Liver (tissue), 9 donors: ENCODE measurements around the gene ZXDB. TPM values are rescaled to one million over a fixed set of nuclear protein-coding genes. Genes with fewer than 3 reads are reported as not detected.
"Not testable (repeated sequence)": the region's sequence is repeated elsewhere in the genome, so short reads cannot be mapped to it uniquely, and the experiment has no call there.

ENCODE experiments used
- DNase-seq: peaks from one replicate; pipeline ENCODE4 v3.0.0-alpha.2; 2017; ENCODE audit warnings: low spot score
- H3K27ac ChIP-seq, 2 donors: one replicate each; pipeline ENCODE4 v1.7.0; 2013; ENCODE audit warnings: inconsistent platforms in 2 of 2, low read length in 2 of 2, control low read depth in 1 of 2, low read depth in 1 of 2, mild to moderate bottlenecking in 1 of 2
- H3K27me3 ChIP-seq, 4 donors: one replicate each; pipeline versions ENCODE4 v1.6.1 to v1.7.0; 2013; ENCODE audit warnings: low read length in 3 of 4, inconsistent platforms in 1 of 4, mild to moderate bottlenecking in 1 of 4, moderate library complexity in 1 of 4; ENCODE audit not compliant: control insufficient read depth in 4 of 4, insufficient read depth in 4 of 4
- H3K36me3 ChIP-seq, 4 donors: one replicate each; pipeline versions ENCODE4 v1.6.1 to v1.7.0; 2013; ENCODE audit warnings: low read length in 3 of 4, mild to moderate bottlenecking in 3 of 4, low read depth in 1 of 4, moderate library complexity in 1 of 4; ENCODE audit not compliant: control insufficient read depth in 4 of 4, insufficient read depth in 3 of 4
- H3K4me1 ChIP-seq, 4 donors: one replicate each; pipeline versions ENCODE4 v1.6.1 to v1.7.0; 2013; ENCODE audit warnings: low read length in 3 of 4, mild to moderate bottlenecking in 3 of 4, moderate library complexity in 1 of 4; ENCODE audit not compliant: control insufficient read depth in 4 of 4, insufficient read depth in 4 of 4
- H3K4me3 ChIP-seq, 3 donors: one replicate each; pipeline versions ENCODE4 v1.6.1 to v1.7.0; 2013; ENCODE audit warnings: low read length in 3 of 3, control low read depth in 1 of 3, low read depth in 1 of 3, mild to moderate bottlenecking in 1 of 3
- H3K9ac ChIP-seq, 2 donors: one replicate each; pipeline ENCODE4 v1.7.0; 2013; ENCODE audit warnings: low read length in 2 of 2, mild to moderate bottlenecking in 2 of 2, moderate library complexity in 2 of 2, control low read depth in 1 of 2, low read depth in 1 of 2
- H3K9me3 ChIP-seq, 4 donors: one replicate each; pipeline versions ENCODE4 v1.6.1 to v1.7.0; 2013; ENCODE audit warnings: low read length in 3 of 4; ENCODE audit not compliant: control insufficient read depth in 4 of 4
- HNF4A ChIP-seq, 2 donors: conservative IDR thresholded peaks; 2 replicates each; pipeline ENCODE4 v1.6.1; 2016; ENCODE audit warnings: antibody characterized with exemption in 2 of 2, mild to moderate bottlenecking in 2 of 2
- HNF4G ChIP-seq: IDR thresholded peaks from 2 replicates; pipeline ENCODE4 v1.6.1; 2016; ENCODE audit warnings: antibody characterized with exemption
- JUND ChIP-seq, 2 donors: IDR thresholded peaks; 2 replicates each; pipeline ENCODE4 v1.6.1; 2016; ENCODE audit warnings: antibody characterized with exemption in 2 of 2
- NR2F2 ChIP-seq: IDR thresholded peaks from 2 replicates; pipeline ENCODE4 v1.6.1; 2016; ENCODE audit warnings: antibody characterized with exemption
- RXRA ChIP-seq, 2 donors: IDR thresholded peaks; 2 replicates each; pipeline ENCODE4 v1.6.1; 2017 to 2018; ENCODE audit warnings: antibody characterized with exemption in 2 of 2, mild to moderate bottlenecking in 1 of 2
- TAF1 ChIP-seq: conservative IDR thresholded peaks from 2 replicates; pipeline ENCODE4 v1.6.1; 2016; ENCODE audit warnings: antibody characterized with exemption, mild to moderate bottlenecking
- YY1 ChIP-seq: IDR thresholded peaks from 2 replicates; pipeline ENCODE4 v1.6.1; 2016; ENCODE audit warnings: antibody characterized with exemption, mild to moderate bottlenecking
- WGBS: extraction: QIAGEN DNeasy Blood & Tissue Kit; methylation state at CpG from one replicate; pipeline ENCODE4 v1.1.7; 2013; 5-methylcytosine and 5-hydroxymethylcytosine counted together
- polyA plus RNA-seq, 2 donors: library from polyadenylated mRNA; stranded (reverse) in 1 of 2; unstranded in 1 of 2; fragments of 200-250 nt in 1 of 2; fragments of >200 nt in 1 of 2; fragmentation: Nextera tagmentation in 1 of 2; extraction: Ambion mirVana in 1 of 2; gene quantifications; one replicate each; pipeline versions ENCODE4 v1.2.1 to v1.2.3, GENCODE V29; 2013 to 2015
- total RNA-seq, 2 donors: library from RNA; depleted of rRNA; stranded (reverse); fragments of >200 nt; gene quantifications; one replicate each; pipeline ENCODE4 v1.2.3, GENCODE V29; 2014
- TF ChIP-seq, protein P1 (sequence below): fragments of 150-350 bp; IDR thresholded peaks from 2 replicates; pipeline ENCODE4 v1.5.1; 2017; ENCODE audit warnings: improper control_type of control experiment, low read depth, low read length; ENCODE audit not compliant: missing input control
- TF ChIP-seq, protein P2 (sequence below): IDR thresholded peaks from 2 replicates; pipeline ENCODE4 v1.6.1; 2016; ENCODE audit warnings: antibody characterized with exemption
- TF ChIP-seq, protein P3 (sequence below): IDR thresholded peaks from 2 replicates; pipeline ENCODE4 v1.6.1; 2016; ENCODE audit warnings: antibody characterized with exemption, mild to moderate bottlenecking
- TF ChIP-seq, protein P4 (sequence below): IDR thresholded peaks from 2 replicates; pipeline ENCODE4 v1.6.1; 2016; ENCODE audit warnings: antibody characterized with exemption
- donor health status: healthy.
- donor health status: healthy.
- donor health status: healthy.
- donor health status: healthy.
- donor health status: healthy.

ZXDB gene
- total and polyA plus RNA-seq, 4 donors, result 2.4 to 11.0 (median 3.7) TPM

DNA sequence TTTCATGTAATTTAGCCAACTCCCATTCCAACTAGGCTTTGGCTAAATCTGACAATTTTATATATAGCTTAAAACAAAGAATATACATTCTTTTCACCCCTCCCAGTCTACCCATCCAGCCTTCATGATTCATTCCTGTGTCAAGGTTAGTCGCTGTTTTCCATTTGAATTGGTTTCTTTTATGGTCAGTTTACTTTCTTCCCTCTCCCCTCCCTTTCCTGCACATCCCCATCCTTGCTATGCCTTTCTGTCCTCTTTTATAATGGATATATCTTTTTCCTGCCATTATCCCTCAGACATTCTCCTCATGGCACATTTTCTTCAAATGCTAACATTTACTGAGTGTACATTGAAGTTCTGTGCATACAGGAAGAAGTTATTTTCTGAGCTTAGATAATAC is 4.7 kb downstream of the ZXDB start (continued):
- TF ChIP-seq, protein P1, sequence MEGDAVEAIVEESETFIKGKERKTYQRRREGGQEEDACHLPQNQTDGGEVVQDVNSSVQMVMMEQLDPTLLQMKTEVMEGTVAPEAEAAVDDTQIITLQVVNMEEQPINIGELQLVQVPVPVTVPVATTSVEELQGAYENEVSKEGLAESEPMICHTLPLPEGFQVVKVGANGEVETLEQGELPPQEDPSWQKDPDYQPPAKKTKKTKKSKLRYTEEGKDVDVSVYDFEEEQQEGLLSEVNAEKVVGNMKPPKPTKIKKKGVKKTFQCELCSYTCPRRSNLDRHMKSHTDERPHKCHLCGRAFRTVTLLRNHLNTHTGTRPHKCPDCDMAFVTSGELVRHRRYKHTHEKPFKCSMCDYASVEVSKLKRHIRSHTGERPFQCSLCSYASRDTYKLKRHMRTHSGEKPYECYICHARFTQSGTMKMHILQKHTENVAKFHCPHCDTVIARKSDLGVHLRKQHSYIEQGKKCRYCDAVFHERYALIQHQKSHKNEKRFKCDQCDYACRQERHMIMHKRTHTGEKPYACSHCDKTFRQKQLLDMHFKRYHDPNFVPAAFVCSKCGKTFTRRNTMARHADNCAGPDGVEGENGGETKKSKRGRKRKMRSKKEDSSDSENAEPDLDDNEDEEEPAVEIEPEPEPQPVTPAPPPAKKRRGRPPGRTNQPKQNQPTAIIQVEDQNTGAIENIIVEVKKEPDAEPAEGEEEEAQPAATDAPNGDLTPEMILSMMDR, result no peak

DNA sequence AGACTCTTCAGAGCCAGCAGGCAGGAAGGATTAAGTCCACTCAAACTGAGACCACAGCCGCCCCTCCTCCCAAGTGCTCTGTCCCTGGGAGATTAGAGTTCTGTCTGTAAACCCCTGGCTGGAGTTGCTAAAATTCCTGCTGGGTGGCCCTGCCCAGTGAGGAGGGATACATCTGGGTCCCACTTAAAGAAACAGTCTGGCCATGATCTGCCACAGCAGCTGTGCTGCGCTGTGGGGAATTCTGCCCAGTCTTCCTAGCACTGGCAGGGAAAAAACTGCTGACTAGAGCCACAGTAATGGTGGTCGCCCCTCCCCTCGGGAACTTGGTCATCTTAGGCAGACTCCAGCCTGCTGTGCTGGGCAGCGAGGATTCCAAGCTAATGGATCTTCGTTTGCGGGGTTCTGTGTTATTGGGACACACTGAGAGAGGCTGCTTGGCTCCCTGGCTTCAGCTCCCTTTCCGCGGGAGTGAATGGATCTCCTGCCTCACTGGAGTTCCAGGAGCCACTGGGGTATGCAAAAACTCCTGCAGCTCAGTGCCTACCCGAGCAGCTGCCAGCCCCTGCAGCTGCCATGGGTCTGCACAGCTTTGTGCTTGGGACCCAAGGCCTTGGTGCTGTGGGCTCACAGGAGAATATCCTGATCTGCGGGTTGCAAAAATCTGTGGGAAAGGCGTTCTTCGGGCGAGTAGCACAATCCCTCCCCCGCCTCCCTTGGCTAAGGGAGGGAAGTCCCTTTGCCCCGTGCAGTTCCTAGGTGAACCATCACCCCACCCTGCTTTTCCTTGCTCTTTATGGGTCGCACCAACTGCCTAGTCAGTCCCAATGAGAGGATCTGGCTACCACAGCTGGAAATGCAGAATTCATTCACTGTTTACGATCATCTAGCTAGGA is 15.7 kb downstream of the ZXDB start:
- no peak overlapping the region for H3K9ac ChIP-seq
- no peaks in the 10 kb centered on the region for H3K27me3 ChIP-seq
- no peak overlapping the region for H3K4me3 ChIP-seq
- H3K4me1 ChIP-seq, result peaks cover 0 to 2% (median 0%) of the 10 kb centered on the region in 4 donors
- H3K27ac ChIP-seq, result no peak overlapping the region
- 82% methylated on average over 18 of the region's 18 CpGs for WGBS
- no peak for DNase-seq
- peaks cover 0 to 3% (median 0%) of the 10 kb centered on the region in 4 donors for H3K9me3 ChIP-seq
- TF ChIP-seq JUND (IDR thresholded peaks at IDR 0.05) (no peak), HNF4A (conservative IDR thresholded peaks at IDR 0.05) (no peak), NR2F2 (no peak), YY1 (no peak), RXRA (IDR thresholded peaks at IDR 0.05) (no peak), HNF4G (no peak), TAF1 (no peak)
- TF ChIP-seq, protein P2, sequence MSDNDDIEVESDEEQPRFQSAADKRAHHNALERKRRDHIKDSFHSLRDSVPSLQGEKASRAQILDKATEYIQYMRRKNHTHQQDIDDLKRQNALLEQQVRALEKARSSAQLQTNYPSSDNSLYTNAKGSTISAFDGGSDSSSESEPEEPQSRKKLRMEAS, result no peak
- TF ChIP-seq, protein P3, sequence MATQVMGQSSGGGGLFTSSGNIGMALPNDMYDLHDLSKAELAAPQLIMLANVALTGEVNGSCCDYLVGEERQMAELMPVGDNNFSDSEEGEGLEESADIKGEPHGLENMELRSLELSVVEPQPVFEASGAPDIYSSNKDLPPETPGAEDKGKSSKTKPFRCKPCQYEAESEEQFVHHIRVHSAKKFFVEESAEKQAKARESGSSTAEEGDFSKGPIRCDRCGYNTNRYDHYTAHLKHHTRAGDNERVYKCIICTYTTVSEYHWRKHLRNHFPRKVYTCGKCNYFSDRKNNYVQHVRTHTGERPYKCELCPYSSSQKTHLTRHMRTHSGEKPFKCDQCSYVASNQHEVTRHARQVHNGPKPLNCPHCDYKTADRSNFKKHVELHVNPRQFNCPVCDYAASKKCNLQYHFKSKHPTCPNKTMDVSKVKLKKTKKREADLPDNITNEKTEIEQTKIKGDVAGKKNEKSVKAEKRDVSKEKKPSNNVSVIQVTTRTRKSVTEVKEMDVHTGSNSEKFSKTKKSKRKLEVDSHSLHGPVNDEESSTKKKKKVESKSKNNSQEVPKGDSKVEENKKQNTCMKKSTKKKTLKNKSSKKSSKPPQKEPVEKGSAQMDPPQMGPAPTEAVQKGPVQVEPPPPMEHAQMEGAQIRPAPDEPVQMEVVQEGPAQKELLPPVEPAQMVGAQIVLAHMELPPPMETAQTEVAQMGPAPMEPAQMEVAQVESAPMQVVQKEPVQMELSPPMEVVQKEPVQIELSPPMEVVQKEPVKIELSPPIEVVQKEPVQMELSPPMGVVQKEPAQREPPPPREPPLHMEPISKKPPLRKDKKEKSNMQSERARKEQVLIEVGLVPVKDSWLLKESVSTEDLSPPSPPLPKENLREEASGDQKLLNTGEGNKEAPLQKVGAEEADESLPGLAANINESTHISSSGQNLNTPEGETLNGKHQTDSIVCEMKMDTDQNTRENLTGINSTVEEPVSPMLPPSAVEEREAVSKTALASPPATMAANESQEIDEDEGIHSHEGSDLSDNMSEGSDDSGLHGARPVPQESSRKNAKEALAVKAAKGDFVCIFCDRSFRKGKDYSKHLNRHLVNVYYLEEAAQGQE, result no peak
- TF ChIP-seq, protein P4, sequence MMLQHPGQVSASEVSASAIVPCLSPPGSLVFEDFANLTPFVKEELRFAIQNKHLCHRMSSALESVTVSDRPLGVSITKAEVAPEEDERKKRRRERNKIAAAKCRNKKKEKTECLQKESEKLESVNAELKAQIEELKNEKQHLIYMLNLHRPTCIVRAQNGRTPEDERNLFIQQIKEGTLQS, result no peak
- no peaks in the 10 kb centered on the region for H3K36me3 ChIP-seq

DNA sequence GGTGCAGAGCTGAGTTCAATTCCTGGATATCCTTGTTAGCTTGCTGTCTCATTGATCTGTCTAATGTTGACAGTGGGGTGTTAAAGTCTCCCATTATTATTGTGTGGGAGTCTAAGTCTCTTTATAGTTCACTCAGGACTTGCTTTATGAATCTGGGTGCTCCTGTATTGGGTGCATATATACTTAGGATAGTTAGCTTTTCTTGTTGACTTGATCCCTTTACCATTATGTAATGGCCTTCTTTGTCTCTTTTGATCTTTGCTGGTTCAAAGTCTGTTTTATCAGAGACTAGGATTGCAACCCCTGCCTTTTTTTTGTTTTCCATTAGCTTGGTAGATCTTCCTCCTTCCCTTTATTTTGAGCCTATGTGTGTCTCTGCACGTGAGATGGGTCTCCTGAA is 21.5 kb downstream of the ZXDB start:
- H3K9ac ChIP-seq, H3K9me3 ChIP-seq, H3K36me3 ChIP-seq, H3K27ac ChIP-seq, H3K4me3 ChIP-seq, DNase-seq, H3K4me1 ChIP-seq, H3K27me3 ChIP-seq: not testable (repeated sequence)
- 90% methylated on average over 1 of the region's 1 CpG for WGBS

DNA sequence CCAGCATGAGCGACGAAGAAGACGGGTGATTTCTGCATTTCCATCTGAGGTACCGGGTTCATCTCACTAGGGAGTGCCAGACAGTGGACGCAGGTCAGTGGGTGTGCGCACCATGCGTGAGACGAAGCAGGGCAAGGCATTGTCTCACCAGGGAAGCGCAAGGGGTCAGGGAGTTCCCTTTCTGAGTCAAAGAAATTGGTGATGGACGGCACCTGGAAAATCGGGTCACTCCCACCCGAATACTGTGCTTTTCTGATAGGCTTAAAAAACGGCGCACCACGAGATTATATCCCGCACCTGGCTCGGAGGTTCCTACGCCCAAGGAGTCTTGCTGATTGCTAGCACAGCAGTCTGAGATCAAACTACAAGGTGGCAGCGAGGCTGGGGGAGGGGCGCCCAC is 37.6 kb downstream of the ZXDB start:
- H3K27ac ChIP-seq, H3K36me3 ChIP-seq, H3K4me1 ChIP-seq, H3K27me3 ChIP-seq, DNase-seq, H3K9me3 ChIP-seq, H3K9ac ChIP-seq, H3K4me3 ChIP-seq: not testable (repeated sequence)
- WGBS, result 96% methylated on average over 20 of the region's 20 CpGs
